Transverse colon (tissue), 4 donors: ENCODE measurements around the gene INTS11. TPM values are rescaled to one million over a fixed set of nuclear protein-coding genes. Genes with fewer than 3 reads are reported as not detected.

Source experiments
- DNase-seq: peaks from one replicate; pipeline ENCODE4 v3.0.0-alpha.2; 2019
- H3K27ac ChIP-seq, 4 donors: fragments of 200-600 bp; sonication (generic); 2 replicates each; pipeline ENCODE4 v1.5.1; 2016 to 2018; ENCODE audit warnings: inconsistent platforms in 4 of 4
- H3K27me3 ChIP-seq: fragments of 200-600 bp; sonication (generic); 2 replicates; pipeline ENCODE4 v1.5.1; 2017; ENCODE audit warnings: inconsistent platforms
- H3K36me3 ChIP-seq, 4 donors: fragments of 200-600 bp; sonication (generic); 2 replicates each; pipeline ENCODE4 v1.5.1; 2017 to 2019; ENCODE audit warnings: inconsistent platforms in 4 of 4
- H3K4me1 ChIP-seq, 4 donors: fragments of 200-600 bp; sonication (generic); 2 replicates each; pipeline ENCODE4 v1.5.1; 2017 to 2020; ENCODE audit warnings: inconsistent platforms in 4 of 4
- H3K4me3 ChIP-seq, 4 donors: fragments of 200-600 bp; sonication (generic); 1 replicate in 1 of 4; 2 replicates in 3 of 4; pipeline versions ENCODE4 v1.5.1 to v1.6.1; 2017 to 2019; ENCODE audit warnings: inconsistent platforms in 4 of 4
- H3K9me3 ChIP-seq, 2 donors: fragments of 200-600 bp; sonication (generic); 2 replicates each; pipeline ENCODE4 v1.5.1; 2017 to 2019; ENCODE audit warnings: inconsistent platforms in 2 of 2
- EP300 ChIP-seq: sonication (generic); formaldehyde crosslinking; IDR thresholded peaks from one replicate; pipeline ENCODE4 v1.6.1; 2017; ENCODE audit warnings: antibody characterized with exemption, low read depth
- POLR2A ChIP-seq: fragments of 450-650 bp; IDR thresholded peaks from one replicate; pipeline ENCODE4 v1.6.1; 2016; ENCODE audit warnings: antibody characterized with exemption, mild to moderate bottlenecking, moderate library complexity
- POLR2AphosphoS5 ChIP-seq, 3 donors: sonication (generic); formaldehyde crosslinking; IDR thresholded peaks; one replicate each; pipeline ENCODE4 v1.6.1; 2016; ENCODE audit warnings: antibody characterized with exemption in 3 of 3
- WGBS, 2 donors: methylation state at CpG; one replicate each; pipeline ENCODE4 v1.1.5; 2018; ENCODE audit warnings: low coverage in 1 of 2; 5-methylcytosine and 5-hydroxymethylcytosine counted together
- in situ Hi-C, 4 donors: fragments of 200-750 bp; cut with MboI; loops; one replicate each; pipeline versions ENCODE4 v1.15.0 to v1.15.1; 2017; ENCODE audit warnings: low sequenced_read_pairs in 3 of 4, low pct_ligation_motif_present in 1 of 4, low pct_unique_long_range_greater_than_20kb in 1 of 4
- intact Hi-C: fragments of 100-400 bp; cut with DNase I; formaldehyde crosslinking; loops from one replicate; pipeline ENCODE4 v1.15.1; 2023; ENCODE audit warnings: low total_unique reads
- total RNA-seq, 4 donors: library from RNA; depleted of rRNA; stranded (reverse); fragments of >200 nt; gene quantifications; one replicate each; pipeline ENCODE4 v1.1.0, GENCODE V29; 2016
- TF ChIP-seq, protein P1 (sequence below), 5 experiments: fragments of 200-600 bp in 3 of 5; fragments of 450-650 bp in 2 of 5; sonication (generic) in 3 of 5; IDR thresholded peaks; 1 replicate in 2 of 5; 2 replicates in 3 of 5; pipeline ENCODE4 v1.5.1; 2016 to 2017; ENCODE audit warnings: antibody characterized with exemption in 5 of 5, inconsistent platforms in 3 of 5, mild to moderate bottlenecking in 2 of 5, moderate library complexity in 1 of 5

INTS11 gene
- total RNA-seq, 4 donors from 2014 or later = 118 to 424 (median 140) TPM

DNA sequence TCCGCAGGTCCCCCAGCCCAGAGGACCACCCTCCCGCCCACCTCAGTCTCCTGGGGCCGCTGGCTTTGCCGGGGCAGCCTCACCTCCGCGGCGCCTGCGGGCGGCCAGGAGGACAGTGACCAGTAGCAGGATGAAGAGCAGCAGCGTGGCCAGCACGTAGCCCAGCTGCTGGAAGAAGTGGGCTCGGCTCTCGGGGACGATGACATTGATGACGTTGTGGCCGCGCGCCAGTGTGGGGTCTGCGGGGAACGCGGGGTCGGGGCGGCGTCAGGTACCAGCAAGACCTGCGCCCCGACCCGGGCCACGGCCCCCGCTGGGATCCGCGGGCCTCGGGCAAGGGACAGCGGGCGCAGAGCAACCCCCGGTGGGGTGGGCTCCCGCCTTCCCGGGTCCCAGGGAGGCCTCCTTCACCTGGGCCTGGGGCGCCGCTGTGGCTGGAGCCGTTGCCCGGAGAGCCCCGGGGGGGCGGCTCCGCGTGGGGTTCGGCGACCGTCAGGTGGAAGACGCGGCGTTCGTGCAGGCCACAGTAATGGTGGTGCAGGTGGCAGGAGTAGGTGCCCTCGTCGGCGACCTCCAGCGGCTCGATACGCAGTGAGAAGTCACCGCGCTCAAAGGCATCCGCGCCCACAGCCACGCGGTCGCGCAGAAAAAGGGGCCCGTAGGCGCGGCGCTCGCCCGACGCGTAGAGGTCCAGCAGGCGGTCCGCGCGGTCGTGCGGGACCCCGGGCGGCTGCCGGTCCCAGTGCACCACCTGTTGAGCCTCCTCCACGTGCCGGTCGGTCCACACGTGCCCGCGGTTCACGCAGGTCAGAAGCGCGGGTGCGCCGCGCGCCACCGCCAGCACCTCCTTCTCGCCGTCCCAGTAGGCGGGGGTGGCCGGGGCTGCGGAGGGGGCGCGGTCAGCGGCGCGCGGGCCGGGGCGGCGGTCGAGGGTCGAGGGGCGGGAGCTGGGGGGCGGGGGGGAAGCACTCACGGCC, 30.1 kb upstream of the INTS11 start:
- Histone ChIP-seq H3K4me3 (no peak overlapping the region), H3K36me3 (no peaks in the 10 kb centered on the region), H3K27me3 (peaks cover 62% of the 10 kb centered on the region), H3K4me1 (peaks cover 21 to 57% (median 42%) of the 10 kb centered on the region in 4 donors), H3K9me3 (no peaks in the 10 kb centered on the region), H3K27ac (peak overlapping the region in 3 of 4 donors; percentile 88 to 92 (median 90))
- 63% methylated on average over 74 of the region's 116 CpGs; no CpG with 5 or more reads in 1 of the 2 donors for WGBS, 2 donors
- in situ Hi-C loops = no loop called here
- intact Hi-C loops = no loop called here
- TF ChIP-seq, protein P1, sequence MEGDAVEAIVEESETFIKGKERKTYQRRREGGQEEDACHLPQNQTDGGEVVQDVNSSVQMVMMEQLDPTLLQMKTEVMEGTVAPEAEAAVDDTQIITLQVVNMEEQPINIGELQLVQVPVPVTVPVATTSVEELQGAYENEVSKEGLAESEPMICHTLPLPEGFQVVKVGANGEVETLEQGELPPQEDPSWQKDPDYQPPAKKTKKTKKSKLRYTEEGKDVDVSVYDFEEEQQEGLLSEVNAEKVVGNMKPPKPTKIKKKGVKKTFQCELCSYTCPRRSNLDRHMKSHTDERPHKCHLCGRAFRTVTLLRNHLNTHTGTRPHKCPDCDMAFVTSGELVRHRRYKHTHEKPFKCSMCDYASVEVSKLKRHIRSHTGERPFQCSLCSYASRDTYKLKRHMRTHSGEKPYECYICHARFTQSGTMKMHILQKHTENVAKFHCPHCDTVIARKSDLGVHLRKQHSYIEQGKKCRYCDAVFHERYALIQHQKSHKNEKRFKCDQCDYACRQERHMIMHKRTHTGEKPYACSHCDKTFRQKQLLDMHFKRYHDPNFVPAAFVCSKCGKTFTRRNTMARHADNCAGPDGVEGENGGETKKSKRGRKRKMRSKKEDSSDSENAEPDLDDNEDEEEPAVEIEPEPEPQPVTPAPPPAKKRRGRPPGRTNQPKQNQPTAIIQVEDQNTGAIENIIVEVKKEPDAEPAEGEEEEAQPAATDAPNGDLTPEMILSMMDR (IDR thresholded peaks at IDR 0.05) = no peak
- no peak for TF ChIP-seq POLR2A
- no peak for TF ChIP-seq POLR2AphosphoS5 (IDR thresholded peaks at IDR 0.05)
- no peak for TF ChIP-seq EP300
- no peak for DNase-seq

DNA sequence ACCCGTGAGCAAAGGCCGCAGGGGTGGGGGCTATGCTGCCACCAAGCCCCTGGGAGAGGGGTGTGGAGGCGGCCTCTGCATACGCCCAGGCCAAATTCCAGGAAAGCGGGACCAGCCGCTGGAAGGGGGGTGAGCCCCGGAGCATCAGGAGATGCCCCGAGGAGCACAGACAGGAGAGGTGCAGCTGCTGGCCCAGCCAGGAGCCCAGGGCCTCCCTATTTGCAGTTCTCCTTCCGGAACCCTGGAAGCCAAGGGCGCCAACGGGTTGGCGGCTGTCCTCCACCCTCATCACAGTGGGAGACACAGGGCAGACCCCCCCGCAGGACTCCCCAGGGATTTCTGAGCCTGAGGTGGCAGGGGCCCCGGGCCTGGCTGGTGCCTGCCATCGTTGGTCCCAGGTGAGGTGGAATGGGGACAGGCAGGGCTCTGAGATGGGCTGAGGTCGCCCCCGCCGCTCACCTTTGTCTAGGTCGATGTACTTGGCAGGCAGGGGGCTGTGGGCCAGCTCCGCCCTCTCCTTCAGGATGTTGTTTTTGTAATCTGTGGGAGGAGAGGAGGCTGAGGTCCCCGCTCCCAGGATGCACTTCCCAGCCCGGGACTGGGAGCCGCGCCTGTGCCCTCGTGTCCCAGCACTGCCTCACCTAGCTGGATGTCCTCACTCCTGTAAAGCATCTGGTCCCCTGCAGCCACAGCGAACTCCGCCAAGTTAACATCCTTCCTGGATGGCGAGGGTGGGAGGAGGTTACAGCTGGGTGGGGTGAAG, 29.1 kb upstream of the INTS11 start:
- Histone ChIP-seq H3K4me1 (peaks cover 21 to 47% (median 39%) of the 10 kb centered on the region in 4 donors), H3K9me3 (no peaks in the 10 kb centered on the region), H3K27ac (peak overlapping the region in 1 of 4 donors; percentile 68), H3K27me3 (peaks cover 54% of the 10 kb centered on the region), H3K4me3 (no peak overlapping the region), H3K36me3 (no peaks in the 10 kb centered on the region)
- no peak for TF ChIP-seq POLR2A
- TF ChIP-seq EP300 = no peak
- TF ChIP-seq, protein P1 (IDR thresholded peaks at IDR 0.05) = no peak
- TF ChIP-seq POLR2AphosphoS5 (IDR thresholded peaks at IDR 0.05) = no peak
- in situ Hi-C loops = no loop called here
- WGBS, 2 donors = 30% methylated on average over 2 of the region's 28 CpGs; no CpG with 5 or more reads in 1 of the 2 donors
- intact Hi-C loops = no loop called here
- DNase-seq = no peak

DNA sequence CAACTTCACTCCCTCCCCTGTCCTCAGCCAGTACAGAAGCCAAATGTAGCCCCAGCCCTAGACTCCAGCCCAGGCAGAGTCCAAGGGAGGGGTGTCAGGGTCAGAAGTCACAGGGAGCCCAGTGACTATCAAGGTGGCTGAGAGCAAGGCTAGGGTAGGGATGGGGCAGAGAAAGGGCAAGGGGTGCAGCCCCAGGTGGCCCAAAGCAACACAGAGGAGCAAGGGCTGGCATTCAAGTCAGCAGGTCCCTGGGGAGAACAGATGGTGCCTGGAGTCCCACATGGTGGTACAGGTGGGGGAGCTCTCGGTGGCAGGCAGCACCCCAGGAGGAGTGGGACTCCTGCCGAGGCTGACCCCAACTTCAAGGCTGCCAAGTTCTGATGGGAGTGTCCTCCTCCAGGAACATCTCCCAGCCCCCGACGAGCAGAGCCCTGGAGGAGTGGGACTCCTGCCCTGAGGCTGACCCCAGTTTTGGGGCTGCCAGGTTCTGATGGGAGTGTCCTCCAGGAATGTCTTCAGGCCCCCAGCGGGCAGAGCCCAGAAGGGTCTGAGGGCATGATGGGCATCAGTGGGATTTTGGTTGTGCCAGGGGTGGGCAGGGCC, 28.4 kb upstream of the INTS11 start:
- intact Hi-C loops = no loop called here
- H3K4me3 ChIP-seq = no peak overlapping the region
- 43% methylated on average over 4 of the region's 5 CpGs; no CpG with 5 or more reads in 1 of the 2 donors for WGBS, 2 donors
- no peak for DNase-seq
- H3K9me3 ChIP-seq = no peaks in the 10 kb centered on the region
- no peaks in the 10 kb centered on the region for H3K36me3 ChIP-seq
- TF ChIP-seq, protein P1 (IDR thresholded peaks at IDR 0.05) = no peak
- no peak for TF ChIP-seq POLR2AphosphoS5 (IDR thresholded peaks at IDR 0.05)
- no peak for TF ChIP-seq POLR2A
- no peak for TF ChIP-seq EP300
- peaks cover 23 to 51% (median 40%) of the 10 kb centered on the region in 4 donors for H3K4me1 ChIP-seq
- in situ Hi-C loops = no loop called here
- peaks cover 47% of the 10 kb centered on the region for H3K27me3 ChIP-seq
- peak overlapping the region in 2 of 4 donors; percentile 47 to 68 for H3K27ac ChIP-seq
